ENCODE results near the gene ZNF827.

GRCh38 chr4:145735827-145736226 is 202.8 kb downstream of the ZNF827 start:
- TF ChIP-seq, protein P1, sequence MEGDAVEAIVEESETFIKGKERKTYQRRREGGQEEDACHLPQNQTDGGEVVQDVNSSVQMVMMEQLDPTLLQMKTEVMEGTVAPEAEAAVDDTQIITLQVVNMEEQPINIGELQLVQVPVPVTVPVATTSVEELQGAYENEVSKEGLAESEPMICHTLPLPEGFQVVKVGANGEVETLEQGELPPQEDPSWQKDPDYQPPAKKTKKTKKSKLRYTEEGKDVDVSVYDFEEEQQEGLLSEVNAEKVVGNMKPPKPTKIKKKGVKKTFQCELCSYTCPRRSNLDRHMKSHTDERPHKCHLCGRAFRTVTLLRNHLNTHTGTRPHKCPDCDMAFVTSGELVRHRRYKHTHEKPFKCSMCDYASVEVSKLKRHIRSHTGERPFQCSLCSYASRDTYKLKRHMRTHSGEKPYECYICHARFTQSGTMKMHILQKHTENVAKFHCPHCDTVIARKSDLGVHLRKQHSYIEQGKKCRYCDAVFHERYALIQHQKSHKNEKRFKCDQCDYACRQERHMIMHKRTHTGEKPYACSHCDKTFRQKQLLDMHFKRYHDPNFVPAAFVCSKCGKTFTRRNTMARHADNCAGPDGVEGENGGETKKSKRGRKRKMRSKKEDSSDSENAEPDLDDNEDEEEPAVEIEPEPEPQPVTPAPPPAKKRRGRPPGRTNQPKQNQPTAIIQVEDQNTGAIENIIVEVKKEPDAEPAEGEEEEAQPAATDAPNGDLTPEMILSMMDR (IDR thresholded peaks at IDR 0.05; ENCODE audit: low read depth, low read length, poor library complexity, severe bottlenecking), result no peak
- TF ChIP-seq EZH2phosphoT487 (IDR thresholded peaks at IDR 0.05; ENCODE audit: borderline replicate concordance, low read length), result no peak
